Fibroblast of pulmonary artery (primary cell): ENCODE data around the gene NOP58.

Source experiments
- DNase-seq: peaks from one replicate; pipeline ENCODE4 v3.0.0-alpha.2; 2010; ENCODE audit warnings: low read depth
- H3K4me3 ChIP-seq: replicated peaks from 2 replicates; pipeline ENCODE4 v1.5.1; 2011; ENCODE audit warnings: low read depth, mild to moderate bottlenecking, control low read depth, low read length, moderate library complexity
- TF ChIP-seq, protein P1 (sequence below): IDR thresholded peaks from 2 replicates; pipeline ENCODE4 v1.5.1; 2011; ENCODE audit warnings: mild to moderate bottlenecking, control low read depth, low read length, inconsistent platforms; ENCODE audit errors: missing control alignments

The NOP58 gene

DNA sequence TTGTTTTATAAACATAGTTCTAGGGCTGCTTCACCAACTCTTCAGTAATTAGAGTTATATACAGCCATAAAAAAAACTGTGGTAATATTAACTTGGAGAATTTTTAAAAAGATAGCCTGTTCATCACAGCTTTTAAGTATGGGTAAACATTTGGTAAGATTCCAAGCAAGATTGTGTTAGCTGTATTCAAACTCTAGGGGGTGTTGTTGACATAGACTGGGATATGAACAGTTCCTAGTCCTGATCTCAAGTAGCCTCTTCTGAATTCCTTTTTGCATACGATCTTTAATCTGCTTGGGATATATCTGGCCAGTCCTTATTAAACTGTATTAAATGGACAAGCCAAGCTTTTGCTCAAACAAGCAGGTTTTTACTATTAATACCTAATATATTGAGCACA is 13.4 kb downstream of the NOP58 start:
- TF ChIP-seq, protein P1, sequence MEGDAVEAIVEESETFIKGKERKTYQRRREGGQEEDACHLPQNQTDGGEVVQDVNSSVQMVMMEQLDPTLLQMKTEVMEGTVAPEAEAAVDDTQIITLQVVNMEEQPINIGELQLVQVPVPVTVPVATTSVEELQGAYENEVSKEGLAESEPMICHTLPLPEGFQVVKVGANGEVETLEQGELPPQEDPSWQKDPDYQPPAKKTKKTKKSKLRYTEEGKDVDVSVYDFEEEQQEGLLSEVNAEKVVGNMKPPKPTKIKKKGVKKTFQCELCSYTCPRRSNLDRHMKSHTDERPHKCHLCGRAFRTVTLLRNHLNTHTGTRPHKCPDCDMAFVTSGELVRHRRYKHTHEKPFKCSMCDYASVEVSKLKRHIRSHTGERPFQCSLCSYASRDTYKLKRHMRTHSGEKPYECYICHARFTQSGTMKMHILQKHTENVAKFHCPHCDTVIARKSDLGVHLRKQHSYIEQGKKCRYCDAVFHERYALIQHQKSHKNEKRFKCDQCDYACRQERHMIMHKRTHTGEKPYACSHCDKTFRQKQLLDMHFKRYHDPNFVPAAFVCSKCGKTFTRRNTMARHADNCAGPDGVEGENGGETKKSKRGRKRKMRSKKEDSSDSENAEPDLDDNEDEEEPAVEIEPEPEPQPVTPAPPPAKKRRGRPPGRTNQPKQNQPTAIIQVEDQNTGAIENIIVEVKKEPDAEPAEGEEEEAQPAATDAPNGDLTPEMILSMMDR = peak; percentile 83
- DNase-seq = peak; percentile 88
- H3K4me3 ChIP-seq = peak overlapping the region; percentile 8

GRCh38 chr2:202286595-202286994 is 21.0 kb downstream of the NOP58 start:
- H3K4me3 ChIP-seq = no peak overlapping the region
- TF ChIP-seq, protein P1 = no peak
- DNase-seq = no peak

- TF ChIP-seq, protein P1 = no peak
- no peak for DNase-seq
Observed at GRCh38 chr2:202289394-202290204, 24.0 kb downstream of the NOP58 start.

GRCh38 chr2:202290316-202290715 is 24.8 kb downstream of the NOP58 start:
- no peak overlapping the region for H3K4me3 ChIP-seq
- no peak for DNase-seq
- TF ChIP-seq, protein P1 = no peak

More at GRCh38 chr2:202289394-202290204, 24.0 kb downstream of the NOP58 start:
- no peak overlapping the region for H3K4me3 ChIP-seq

- no peak overlapping the region for H3K4me3 ChIP-seq
- peak; percentile 49 for DNase-seq
- TF ChIP-seq, protein P1 = no peak
Observed at GRCh38 chr2:202290970-202291369, 25.4 kb downstream of the NOP58 start.

DNA sequence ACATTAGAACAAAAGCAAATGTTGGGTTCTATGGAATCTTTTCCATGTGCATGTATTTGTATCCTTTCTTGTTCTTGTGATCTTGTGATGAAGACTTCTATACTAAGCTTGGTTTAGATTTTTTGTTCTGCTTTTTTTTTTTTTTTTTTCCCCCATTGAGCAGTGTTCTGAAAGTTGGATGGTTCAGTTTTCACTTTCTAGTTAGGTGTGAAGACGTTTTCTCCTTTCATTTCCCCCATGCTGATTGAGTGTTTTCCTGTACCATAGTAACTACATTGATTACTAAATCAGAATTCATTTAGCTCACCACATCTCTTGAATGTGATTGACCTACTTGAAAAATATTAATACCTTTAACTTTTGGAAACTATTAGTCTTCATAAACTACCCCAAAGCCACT is 34.1 kb downstream of the NOP58 start:
- TF ChIP-seq, protein P1 = no peak
- H3K4me3 ChIP-seq = no peak overlapping the region
- no peak for DNase-seq

- TF ChIP-seq, protein P1 = no peak
- no peak for DNase-seq
- H3K4me3 ChIP-seq = no peak overlapping the region
Observed at GRCh38 chr2:202306034-202306433, 40.5 kb downstream of the NOP58 start.
